MCF 10A (cell line): ENCODE data around the gene PRUNE2. TPM values are rescaled to one million over a fixed set of nuclear protein-coding genes. Genes with fewer than 3 reads are reported as not detected.

Experiments
- BruUV-seq: library from RNA; stranded (reverse); fragments of 400-500 nt; replicated peaks from 2 replicates; lab custom pipeline; 2021; lab: Mats Ljungman, UMichigan
- CTCF ChIA-PET: fragments of 300-600 bp; sonication (Branson Sonifier 250); formaldehyde crosslinking; extraction: SDS; loops from one replicate; lab custom pipeline; 2021; ENCODE audit warnings: antibody characterized with exemption, inconsistent platforms; lab: Yijun Ruan, JAX
- POLR2A ChIA-PET: fragments of 300-600, 350-650 bp; sonication (Branson Sonifier 250); formaldehyde crosslinking; extraction: SDS; loops from one replicate; lab custom pipeline; 2020; ENCODE audit warnings: antibody characterized with exemption, inconsistent platforms; lab: Yijun Ruan, JAX
- DNase-seq: peaks from one replicate; pipeline ENCODE4 v3.0.0-alpha.2; 2018; ENCODE audit not compliant: unreplicated experiment
- H3K27ac Mint-ChIP-seq: one replicate; pipeline ENCODE4 v1.8.0; 2022; ENCODE audit warnings: mild to moderate bottlenecking, low read depth, mixed read lengths; ENCODE audit not compliant: unreplicated experiment
- H3K27me3 Mint-ChIP-seq: one replicate; pipeline ENCODE4 v1.8.0; 2022; ENCODE audit warnings: mixed read lengths; ENCODE audit not compliant: insufficient read depth, unreplicated experiment
- H3K36me3 Mint-ChIP-seq: one replicate; pipeline ENCODE4 v1.8.0; 2022; ENCODE audit warnings: mild to moderate bottlenecking, moderate library complexity, mixed read lengths; ENCODE audit not compliant: insufficient read depth, unreplicated experiment
- H3K4me1 Mint-ChIP-seq: one replicate; pipeline ENCODE4 v1.8.0; 2022; ENCODE audit warnings: mixed read lengths; ENCODE audit not compliant: insufficient read depth, unreplicated experiment
- H3K4me3 Mint-ChIP-seq: one replicate; pipeline ENCODE4 v1.8.0; 2022; ENCODE audit warnings: mild to moderate bottlenecking, moderate library complexity, mixed read lengths; ENCODE audit not compliant: unreplicated experiment
- H3K9me3 Mint-ChIP-seq: one replicate; pipeline ENCODE4 v1.8.0; 2022; ENCODE audit warnings: mixed read lengths; ENCODE audit not compliant: unreplicated experiment
- intact Hi-C: fragments of 100-400 bp; cut with micrococcal nuclease; formaldehyde crosslinking; loops from 2 replicates; pipeline ENCODE4 v1.14.1; 2022
- total RNA-seq: library from RNA; stranded (reverse); gene quantifications from 2 replicates; pipeline ENCODE4 v1.2.3, GENCODE V29; 2022
- TF ChIP-seq, protein P1 (sequence below): fragments of 200-600 bp; IDR thresholded peaks from one replicate; pipeline ENCODE4 v1.8.0; 2022; ENCODE audit warnings: antibody characterized with exemption, mild to moderate bottlenecking; ENCODE audit not compliant: unreplicated experiment

Gene PRUNE2
- total RNA-seq, 1 experiment from 2014 or later = 0.63 TPM

DNA sequence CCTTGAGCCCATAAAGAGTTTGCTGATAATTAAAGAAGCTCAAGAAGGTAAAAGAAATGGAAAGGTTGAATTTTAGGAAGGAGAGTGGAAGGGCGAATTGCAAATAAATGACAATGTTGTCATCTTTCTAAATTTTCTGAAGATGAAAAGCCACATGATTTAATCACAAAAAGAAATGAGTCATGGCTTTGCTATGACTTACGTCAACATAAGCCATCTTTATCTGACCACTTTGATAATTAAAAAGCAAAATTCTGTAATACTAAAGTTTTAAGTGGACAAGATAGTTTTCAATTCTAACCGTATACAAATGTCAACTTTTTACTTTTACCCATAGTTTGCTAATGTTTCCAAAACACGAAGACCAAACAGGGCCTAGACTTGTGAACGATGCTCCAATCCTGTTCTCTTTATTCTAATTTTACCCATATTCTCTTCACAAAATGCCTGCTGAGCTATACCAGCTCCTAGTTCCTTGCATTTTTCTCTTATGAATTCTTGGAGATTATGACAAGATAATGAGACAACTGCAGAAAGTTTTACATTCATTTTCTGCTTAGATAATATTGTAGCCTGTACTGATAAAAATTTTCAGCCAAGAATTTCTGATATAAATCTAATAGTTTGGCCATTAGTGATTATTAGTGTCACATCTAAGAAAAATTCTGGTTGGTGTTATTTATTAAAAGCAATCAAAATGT lies 21.8 kb upstream of the PRUNE2 start:
- intact Hi-C loops = loop anchor here (5.0 kb wide), 1 partner anchor 110 kb away; no protein-coding TSS in a partner anchor
- ChIA-PET POLR2A (no interaction called here), CTCF (interaction anchor here (0.6 to 1.6 kb wide), 4 partner anchors 57 to 161 kb away, joined by 3 to 7 read pairs (median 4); no protein-coding TSS in a partner anchor)
- TF ChIP-seq, protein P1, sequence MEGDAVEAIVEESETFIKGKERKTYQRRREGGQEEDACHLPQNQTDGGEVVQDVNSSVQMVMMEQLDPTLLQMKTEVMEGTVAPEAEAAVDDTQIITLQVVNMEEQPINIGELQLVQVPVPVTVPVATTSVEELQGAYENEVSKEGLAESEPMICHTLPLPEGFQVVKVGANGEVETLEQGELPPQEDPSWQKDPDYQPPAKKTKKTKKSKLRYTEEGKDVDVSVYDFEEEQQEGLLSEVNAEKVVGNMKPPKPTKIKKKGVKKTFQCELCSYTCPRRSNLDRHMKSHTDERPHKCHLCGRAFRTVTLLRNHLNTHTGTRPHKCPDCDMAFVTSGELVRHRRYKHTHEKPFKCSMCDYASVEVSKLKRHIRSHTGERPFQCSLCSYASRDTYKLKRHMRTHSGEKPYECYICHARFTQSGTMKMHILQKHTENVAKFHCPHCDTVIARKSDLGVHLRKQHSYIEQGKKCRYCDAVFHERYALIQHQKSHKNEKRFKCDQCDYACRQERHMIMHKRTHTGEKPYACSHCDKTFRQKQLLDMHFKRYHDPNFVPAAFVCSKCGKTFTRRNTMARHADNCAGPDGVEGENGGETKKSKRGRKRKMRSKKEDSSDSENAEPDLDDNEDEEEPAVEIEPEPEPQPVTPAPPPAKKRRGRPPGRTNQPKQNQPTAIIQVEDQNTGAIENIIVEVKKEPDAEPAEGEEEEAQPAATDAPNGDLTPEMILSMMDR = no peak
- no peak overlapping the region for H3K27ac Mint-ChIP-seq
- no peak overlapping the region for H3K4me3 Mint-ChIP-seq
- H3K4me1 Mint-ChIP-seq = peaks cover 13% of the 10 kb centered on the region
- no peaks in the 10 kb centered on the region for H3K27me3 Mint-ChIP-seq
- no peak for DNase-seq
- no TSS peak for BruUV-seq
- no peaks in the 10 kb centered on the region for H3K36me3 Mint-ChIP-seq
- no peaks in the 10 kb centered on the region for H3K9me3 Mint-ChIP-seq

GRCh38 chr9:76926846-76927245 lies 20.9 kb upstream of the PRUNE2 start:
- no TSS peak for BruUV-seq
- H3K27ac Mint-ChIP-seq = peak overlapping the region; percentile 73
- H3K9me3 Mint-ChIP-seq = no peaks in the 10 kb centered on the region
- ChIA-PET POLR2A (no interaction called here), CTCF (interaction anchor here (0.7 to 0.8 kb wide), 2 partner anchors 58 to 89 kb away, joined by 3 read pairs; no protein-coding TSS in a partner anchor)
- no peak overlapping the region for H3K4me3 Mint-ChIP-seq
- H3K27me3 Mint-ChIP-seq = no peaks in the 10 kb centered on the region
- H3K4me1 Mint-ChIP-seq = peaks cover 13% of the 10 kb centered on the region
- no peaks in the 10 kb centered on the region for H3K36me3 Mint-ChIP-seq
- DNase-seq = no peak
- TF ChIP-seq, protein P1 = no peak
- intact Hi-C loops = loop anchor here (5.0 kb wide), 1 partner anchor 110 kb away; no protein-coding TSS in a partner anchor

DNA sequence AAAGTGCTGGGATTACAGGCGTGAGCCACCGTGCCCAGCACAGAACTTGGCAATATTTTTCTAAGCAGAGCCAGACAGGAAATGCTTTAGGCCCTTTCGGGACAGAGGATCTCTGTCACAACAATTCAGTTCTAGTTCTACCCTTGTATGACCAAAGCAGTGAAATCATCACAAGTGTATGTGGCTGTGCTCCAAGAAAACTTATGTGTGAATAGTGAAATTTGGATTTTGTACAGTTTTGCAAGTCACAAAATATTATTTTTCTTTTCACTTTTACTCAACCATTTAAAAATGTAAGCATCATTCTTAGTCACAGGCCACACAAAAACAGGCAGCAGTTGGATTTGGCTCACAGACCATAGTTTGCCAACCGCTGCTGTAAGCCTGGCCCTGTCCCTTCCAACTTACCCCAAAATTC lies 20.4 kb upstream of the PRUNE2 start:
- no TSS peak for BruUV-seq
- H3K27ac Mint-ChIP-seq = peak overlapping the region; percentile 73
- no peaks in the 10 kb centered on the region for H3K27me3 Mint-ChIP-seq
- intact Hi-C loops = loop anchor here (5.0 kb wide), 1 partner anchor 109 kb away; no protein-coding TSS in a partner anchor
- H3K9me3 Mint-ChIP-seq = no peaks in the 10 kb centered on the region
- H3K4me3 Mint-ChIP-seq = no peak overlapping the region
- TF ChIP-seq, protein P1 = no peak
- H3K36me3 Mint-ChIP-seq = no peaks in the 10 kb centered on the region
- ChIA-PET CTCF (interaction anchor here (0.7 kb wide), 1 partner anchor 11 kb away, joined by 3 read pairs; no protein-coding TSS in a partner anchor), POLR2A (no interaction called here)
- peaks cover 13% of the 10 kb centered on the region for H3K4me1 Mint-ChIP-seq
- peak; percentile 86 for DNase-seq

DNA sequence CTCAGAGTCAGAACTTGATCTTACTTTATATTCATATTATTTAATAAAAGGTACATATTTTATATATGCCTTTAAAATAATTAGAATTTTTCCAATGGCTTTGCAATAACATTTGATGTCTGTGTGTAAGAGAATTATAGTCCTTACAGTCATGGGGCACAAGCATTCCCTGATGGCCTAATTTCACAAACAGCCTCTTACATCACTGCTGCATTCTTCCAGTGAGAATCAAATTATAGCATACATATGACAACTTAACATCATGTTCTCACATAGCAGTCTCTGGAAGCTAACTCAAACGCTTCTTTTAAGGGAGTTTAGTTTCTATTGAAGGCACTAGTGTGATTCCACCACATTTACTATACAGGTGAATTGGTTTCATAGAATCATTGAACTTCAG lies 15.3 kb upstream of the PRUNE2 start:
- no peak overlapping the region for H3K4me3 Mint-ChIP-seq
- no peaks in the 10 kb centered on the region for H3K4me1 Mint-ChIP-seq
- no peak for DNase-seq
- no peak overlapping the region for H3K27ac Mint-ChIP-seq
- BruUV-seq = no TSS peak
- TF ChIP-seq, protein P1 = no peak
- CTCF ChIA-PET = interaction anchor here (1.0 kb wide), 1 partner anchor 258 kb away, joined by 3 read pairs; no protein-coding TSS in a partner anchor
- H3K27me3 Mint-ChIP-seq = peaks cover 20% of the 10 kb centered on the region
- intact Hi-C loops = no loop called here
- POLR2A ChIA-PET = interaction anchor here (0.6 kb wide), 1 partner anchor 13 kb away, joined by 4 read pairs; no protein-coding TSS in a partner anchor
- no peaks in the 10 kb centered on the region for H3K9me3 Mint-ChIP-seq
- H3K36me3 Mint-ChIP-seq = no peaks in the 10 kb centered on the region
